Esophagus muscularis mucosa (tissue), 4 donors: ENCODE results near the gene FBXO24.

Experiments used
- CTCF ChIP-seq, 3 experiments: fragments of 200-600 bp in 2 of 3; fragments of 450-650 bp in 1 of 3; sonication (generic) in 2 of 3; IDR thresholded peaks; one replicate each; pipeline ENCODE4 v1.5.1; 2017 to 2019; ENCODE audit warnings: antibody characterized with exemption in 3 of 3, mild to moderate bottlenecking in 2 of 3, moderate library complexity in 1 of 3
- EP300 ChIP-seq: sonication (generic); formaldehyde crosslinking; IDR thresholded peaks from one replicate; pipeline ENCODE4 v1.6.1; 2017; ENCODE audit warnings: antibody characterized with exemption
- POLR2A ChIP-seq: fragments of 450-650 bp; IDR thresholded peaks from one replicate; pipeline ENCODE4 v1.6.1; 2017; ENCODE audit warnings: antibody characterized with exemption, moderate library complexity, mild to moderate bottlenecking, low read depth
- POLR2AphosphoS5 ChIP-seq, 2 donors: sonication (generic); formaldehyde crosslinking; IDR thresholded peaks; one replicate each; pipeline ENCODE4 v1.6.1; 2017; ENCODE audit warnings: antibody characterized with exemption in 2 of 2

GRCh38 chr7:100544967-100545359 lies 41.2 kb upstream of the FBXO24 start:
- TF ChIP-seq POLR2A: no peak
- TF ChIP-seq CTCF (IDR thresholded peaks at IDR 0.05): no peak
- TF ChIP-seq POLR2AphosphoS5 (IDR thresholded peaks at IDR 0.05): peak; percentile 28 to 38
- TF ChIP-seq EP300: no peak
